Ishikawa (cell line): ENCODE measurements around the gene NEIL3.

Experiments
- CEBPB ChIP-seq: IDR thresholded peaks from 2 replicates; pipeline ENCODE4 v1.6.1; 2012
- EGR1 ChIP-seq: IDR thresholded peaks from 2 replicates; pipeline ENCODE4 v1.6.1; 2012
- MAX ChIP-seq: IDR thresholded peaks from 2 replicates; pipeline ENCODE4 v1.6.1; 2012
- REST ChIP-seq: IDR thresholded peaks from 2 replicates; pipeline ENCODE4 v1.6.1; 2012; ENCODE audit warnings: low read depth, mild to moderate bottlenecking
- TAF1 ChIP-seq: IDR thresholded peaks from 2 replicates; pipeline ENCODE4 v1.6.1; 2012; ENCODE audit warnings: low read depth, mild to moderate bottlenecking
- TEAD4 ChIP-seq: IDR thresholded peaks from 2 replicates; pipeline ENCODE4 v1.6.1; 2012
- ZBTB7A ChIP-seq: IDR thresholded peaks from 2 replicates; pipeline ENCODE4 v1.6.1; 2012; ENCODE audit warnings: low read depth

GRCh38 chr4:177309522-177310371, at the start of gene NEIL3:
- no peak for TF ChIP-seq EGR1
- peak; percentile 73 for TF ChIP-seq TAF1
- TF ChIP-seq ZBTB7A = no peak
- no peak for TF ChIP-seq CEBPB
- 0 out of 2 replicates have a peak, but pooled peaks have one; percentile 16 for TF ChIP-seq TEAD4
- TF ChIP-seq REST = no peak
- peak; percentile 91 for TF ChIP-seq MAX
